HepG2 (cell line): ENCODE measurements around the gene SRSF11. TPM values are rescaled to one million over a fixed set of nuclear protein-coding genes. Genes with fewer than 3 reads are reported as not detected.

Experiments used
- ATAD3A ChIP-seq: sonication (generic); formaldehyde crosslinking; IDR thresholded peaks from 2 replicates; pipeline ENCODE4 v1.4.0; 2020; ENCODE audit warnings: missing genetic modification reagents
- FOXP1 ChIP-seq, 2 experiments: fragments of 450-650 bp in 1 of 2; IDR thresholded peaks; 2 replicates each; pipeline ENCODE4 v1.6.1; 2017 to 2018; ENCODE audit warnings: antibody characterized with exemption in 1 of 2
- HNRNPK ChIP-seq: fragments of 200-400 bp; formaldehyde crosslinking; IDR thresholded peaks from 2 replicates; pipeline ENCODE4 v1.6.1; 2018; ENCODE audit warnings: low read length, low read depth, moderate library complexity, mild to moderate bottlenecking; ENCODE audit not compliant: poor library complexity, severe bottlenecking
- HOXA7 ChIP-seq: sonication (generic); formaldehyde crosslinking; IDR thresholded peaks from 2 replicates; pipeline ENCODE4 v1.8.1; 2022; ENCODE audit warnings: mild to moderate bottlenecking, missing genetic modification reagents, moderate library complexity
- KAT2B ChIP-seq: fragments of 150-350 bp; IDR thresholded peaks from 2 replicates; pipeline ENCODE4 v1.6.1; 2014; ENCODE audit warnings: low read depth, low read length, borderline replicate concordance
- MAZ ChIP-seq, 2 experiments: sonication (generic) in 1 of 2; formaldehyde crosslinking in 1 of 2; IDR thresholded peaks; 2 replicates each; pipeline versions ENCODE4 v1.5.0 to v1.6.1; 2012 to 2020; ENCODE audit warnings: low read depth in 2 of 2, mild to moderate bottlenecking in 2 of 2, borderline replicate concordance in 1 of 2, improper control_type of control experiment in 1 of 2, low read length in 1 of 2, missing genetic modification reagents in 1 of 2, moderate library complexity in 1 of 2
- PLRG1 ChIP-seq: fragments of 450-650 bp; conservative IDR thresholded peaks from 2 replicates; pipeline ENCODE4 v1.6.1; 2016
- POLR2A ChIP-seq, 2 experiments: IDR thresholded peaks; 2 replicates each; pipeline ENCODE4 v1.6.1; 2011; ENCODE audit warnings: low read depth in 2 of 2, low read length in 2 of 2, mild to moderate bottlenecking in 1 of 2, moderate library complexity in 1 of 2; ENCODE audit not compliant: insufficient read depth in 1 of 2
- SP5 ChIP-seq: IDR thresholded peaks from 2 replicates; pipeline ENCODE4 v1.6.1; 2016; ENCODE audit warnings: low read depth, borderline replicate concordance
- THAP11 ChIP-seq: IDR thresholded peaks from 2 replicates; pipeline ENCODE4 v1.6.1; 2016; ENCODE audit warnings: missing biosample characterization, missing genetic modification reagents
- ZFY ChIP-seq: sonication (generic); formaldehyde crosslinking; IDR thresholded peaks from 2 replicates; pipeline ENCODE4 v1.4.0; 2020; ENCODE audit warnings: missing genetic modification reagents
- ZNF484 ChIP-seq: sonication (generic); formaldehyde crosslinking; IDR thresholded peaks from 2 replicates; pipeline ENCODE4 v1.5.1; 2020; ENCODE audit warnings: mild to moderate bottlenecking, low read depth, missing genetic modification reagents, borderline replicate concordance
- ZNF7 ChIP-seq: IDR thresholded peaks from 2 replicates; pipeline ENCODE4 v1.6.1; 2016; ENCODE audit warnings: missing biosample characterization, missing genetic modification reagents
- polyA plus RNA-seq, 8 experiments: library from polyadenylated mRNA; depleted of rRNA in 3 of 8; stranded (reverse) in 7 of 8; unstranded in 1 of 8; fragments of >200 nt; fragmentation: Illumina TruSeq in 4 of 8; extraction: Trizol in 4 of 8; gene quantifications; 2 replicates each; pipeline versions ENCODE4 v1.2.1 to v1.2.3, GENCODE V29; 2011 to 2016; ENCODE audit warnings: low read depth in 4 of 8, missing spikeins in 1 of 8, mixed read lengths in 1 of 8; ENCODE audit not compliant: insufficient read depth in 1 of 8
- total RNA-seq, 5 experiments: library from RNA; depleted of rRNA; stranded (reverse); fragments of >200 nt; fragmentation: Illumina TruSeq; extraction: Trizol; gene quantifications; 2 replicates each; pipeline ENCODE4 v1.2.3, GENCODE V29; 2016; ENCODE audit warnings: low read depth in 1 of 5
- TF ChIP-seq, protein P1 (sequence below): sonication (generic); formaldehyde crosslinking; IDR thresholded peaks from 2 replicates; pipeline ENCODE4 v1.5.0; 2020; ENCODE audit warnings: mild to moderate bottlenecking, missing genetic modification reagents
- TF ChIP-seq, protein P2 (sequence below): sonication (generic); formaldehyde crosslinking; IDR thresholded peaks from 2 replicates; pipeline ENCODE4 v1.5.0; 2020; ENCODE audit warnings: mild to moderate bottlenecking, missing genetic modification reagents, moderate library complexity
- TF ChIP-seq, protein P3 (sequence below): sonication (generic); formaldehyde crosslinking; IDR thresholded peaks from 2 replicates; pipeline ENCODE4 v1.4.0; 2020; ENCODE audit warnings: missing genetic modification reagents
- TF ChIP-seq, protein P4 (sequence below): IDR thresholded peaks from 2 replicates; pipeline ENCODE4 v1.6.1; 2016; ENCODE audit warnings: control low read depth
- TF ChIP-seq, protein P5 (sequence below): sonication (generic); formaldehyde crosslinking; IDR thresholded peaks from 2 replicates; pipeline ENCODE4 v1.4.0; 2020; ENCODE audit warnings: mild to moderate bottlenecking, missing genetic modification reagents
- TF ChIP-seq, protein P6 (sequence below): sonication (generic); formaldehyde crosslinking; conservative IDR thresholded peaks from 2 replicates; pipeline ENCODE4 v1.8.1; 2023; ENCODE audit warnings: missing genetic modification reagents

SRSF11 gene
- total and polyA plus RNA-seq, 2 of the 13 experiments (the other 11 are each of a cell fraction or from before 2014, with no cell fraction given): 118 to 381 TPM

DNA sequence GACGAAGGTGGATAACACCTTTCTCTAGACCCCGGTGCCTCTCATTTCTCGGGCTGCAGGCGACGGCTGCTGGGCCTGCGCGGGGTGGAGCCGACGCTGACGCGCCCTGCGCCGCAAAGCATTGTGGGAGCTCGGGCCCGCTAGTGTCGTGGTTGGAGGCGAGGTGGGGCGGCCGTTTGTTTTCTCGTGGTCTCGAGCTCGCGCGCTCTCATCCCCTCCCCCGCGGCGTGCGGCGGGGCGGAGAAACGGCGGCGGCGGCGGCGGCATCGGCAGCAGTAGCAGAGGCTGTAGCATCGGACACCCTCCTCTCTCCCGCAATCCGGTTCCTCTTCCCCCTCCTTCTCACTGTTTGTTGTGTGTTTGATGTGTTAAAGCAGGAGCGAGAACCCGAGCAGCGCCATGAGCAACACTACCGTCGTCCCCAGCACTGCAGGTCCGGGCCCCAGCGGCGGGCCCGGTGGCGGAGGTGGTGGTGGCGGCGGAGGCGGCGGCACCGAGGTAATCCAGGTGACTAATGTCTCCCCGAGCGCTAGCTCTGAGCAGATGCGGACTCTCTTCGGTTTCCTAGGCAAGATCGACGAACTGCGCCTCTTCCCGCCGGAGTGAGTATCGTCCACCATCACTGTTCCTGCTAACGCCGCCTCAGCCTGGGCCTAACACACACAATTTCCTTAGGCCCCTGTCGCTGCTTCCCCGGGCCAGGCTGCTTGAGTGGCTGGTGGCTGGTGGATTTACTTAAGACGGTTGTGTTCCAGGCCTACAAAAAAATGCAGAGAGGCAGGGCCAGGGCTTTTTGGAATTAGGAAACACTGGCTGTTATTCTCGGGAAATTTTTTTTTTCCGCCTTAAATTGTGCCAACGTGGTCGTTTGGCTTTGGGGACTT is at the start of gene SRSF11 (continued):
- peak; percentile 62; the same call in 1 of the 2 replicates for TF ChIP-seq MAZ (IDR thresholded peaks at IDR 0.05; ENCODE audit: borderline replicate concordance, low read depth, low read length)
- TF ChIP-seq MAZ (CRISPR knock-in tag; IDR thresholded peaks at IDR 0.05; ENCODE audit: low read depth): peak; percentile 76; the same call in 1 of the 2 replicates
- no peak for TF ChIP-seq KAT2B
- peak; percentile 78 for TF ChIP-seq SP5 (CRISPR knock-in tag)
- TF ChIP-seq, protein P1, sequence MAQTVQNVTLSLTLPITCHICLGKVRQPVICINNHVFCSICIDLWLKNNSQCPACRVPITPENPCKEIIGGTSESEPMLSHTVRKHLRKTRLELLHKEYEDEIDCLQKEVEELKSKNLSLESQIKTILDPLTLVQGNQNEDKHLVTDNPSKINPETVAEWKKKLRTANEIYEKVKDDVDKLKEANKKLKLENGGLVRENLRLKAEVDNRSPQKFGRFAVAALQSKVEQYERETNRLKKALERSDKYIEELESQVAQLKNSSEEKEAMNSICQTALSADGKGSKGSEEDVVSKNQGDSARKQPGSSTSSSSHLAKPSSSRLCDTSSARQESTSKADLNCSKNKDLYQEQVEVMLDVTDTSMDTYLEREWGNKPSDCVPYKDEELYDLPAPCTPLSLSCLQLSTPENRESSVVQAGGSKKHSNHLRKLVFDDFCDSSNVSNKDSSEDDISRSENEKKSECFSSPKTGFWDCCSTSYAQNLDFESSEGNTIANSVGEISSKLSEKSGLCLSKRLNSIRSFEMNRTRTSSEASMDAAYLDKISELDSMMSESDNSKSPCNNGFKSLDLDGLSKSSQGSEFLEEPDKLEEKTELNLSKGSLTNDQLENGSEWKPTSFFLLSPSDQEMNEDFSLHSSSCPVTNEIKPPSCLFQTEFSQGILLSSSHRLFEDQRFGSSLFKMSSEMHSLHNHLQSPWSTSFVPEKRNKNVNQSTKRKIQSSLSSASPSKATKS (CRISPR knock-in tag): peak; percentile 62; the same call in 1 of the 2 replicates
- TF ChIP-seq FOXP1 (IDR thresholded peaks at IDR 0.05): no peak
- TF ChIP-seq FOXP1 (CRISPR knock-in tag; IDR thresholded peaks at IDR 0.05): no peak; the same call in 1 of the 2 replicates
- TF ChIP-seq, protein P2, sequence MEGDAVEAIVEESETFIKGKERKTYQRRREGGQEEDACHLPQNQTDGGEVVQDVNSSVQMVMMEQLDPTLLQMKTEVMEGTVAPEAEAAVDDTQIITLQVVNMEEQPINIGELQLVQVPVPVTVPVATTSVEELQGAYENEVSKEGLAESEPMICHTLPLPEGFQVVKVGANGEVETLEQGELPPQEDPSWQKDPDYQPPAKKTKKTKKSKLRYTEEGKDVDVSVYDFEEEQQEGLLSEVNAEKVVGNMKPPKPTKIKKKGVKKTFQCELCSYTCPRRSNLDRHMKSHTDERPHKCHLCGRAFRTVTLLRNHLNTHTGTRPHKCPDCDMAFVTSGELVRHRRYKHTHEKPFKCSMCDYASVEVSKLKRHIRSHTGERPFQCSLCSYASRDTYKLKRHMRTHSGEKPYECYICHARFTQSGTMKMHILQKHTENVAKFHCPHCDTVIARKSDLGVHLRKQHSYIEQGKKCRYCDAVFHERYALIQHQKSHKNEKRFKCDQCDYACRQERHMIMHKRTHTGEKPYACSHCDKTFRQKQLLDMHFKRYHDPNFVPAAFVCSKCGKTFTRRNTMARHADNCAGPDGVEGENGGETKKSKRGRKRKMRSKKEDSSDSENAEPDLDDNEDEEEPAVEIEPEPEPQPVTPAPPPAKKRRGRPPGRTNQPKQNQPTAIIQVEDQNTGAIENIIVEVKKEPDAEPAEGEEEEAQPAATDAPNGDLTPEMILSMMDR: no peak
- TF ChIP-seq, protein P3, sequence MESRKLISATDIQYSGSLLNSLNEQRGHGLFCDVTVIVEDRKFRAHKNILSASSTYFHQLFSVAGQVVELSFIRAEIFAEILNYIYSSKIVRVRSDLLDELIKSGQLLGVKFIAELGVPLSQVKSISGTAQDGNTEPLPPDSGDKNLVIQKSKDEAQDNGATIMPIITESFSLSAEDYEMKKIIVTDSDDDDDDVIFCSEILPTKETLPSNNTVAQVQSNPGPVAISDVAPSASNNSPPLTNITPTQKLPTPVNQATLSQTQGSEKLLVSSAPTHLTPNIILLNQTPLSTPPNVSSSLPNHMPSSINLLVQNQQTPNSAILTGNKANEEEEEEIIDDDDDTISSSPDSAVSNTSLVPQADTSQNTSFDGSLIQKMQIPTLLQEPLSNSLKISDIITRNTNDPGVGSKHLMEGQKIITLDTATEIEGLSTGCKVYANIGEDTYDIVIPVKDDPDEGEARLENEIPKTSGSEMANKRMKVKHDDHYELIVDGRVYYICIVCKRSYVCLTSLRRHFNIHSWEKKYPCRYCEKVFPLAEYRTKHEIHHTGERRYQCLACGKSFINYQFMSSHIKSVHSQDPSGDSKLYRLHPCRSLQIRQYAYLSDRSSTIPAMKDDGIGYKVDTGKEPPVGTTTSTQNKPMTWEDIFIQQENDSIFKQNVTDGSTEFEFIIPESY (CRISPR knock-in tag): no peak
- TF ChIP-seq, protein P4, sequence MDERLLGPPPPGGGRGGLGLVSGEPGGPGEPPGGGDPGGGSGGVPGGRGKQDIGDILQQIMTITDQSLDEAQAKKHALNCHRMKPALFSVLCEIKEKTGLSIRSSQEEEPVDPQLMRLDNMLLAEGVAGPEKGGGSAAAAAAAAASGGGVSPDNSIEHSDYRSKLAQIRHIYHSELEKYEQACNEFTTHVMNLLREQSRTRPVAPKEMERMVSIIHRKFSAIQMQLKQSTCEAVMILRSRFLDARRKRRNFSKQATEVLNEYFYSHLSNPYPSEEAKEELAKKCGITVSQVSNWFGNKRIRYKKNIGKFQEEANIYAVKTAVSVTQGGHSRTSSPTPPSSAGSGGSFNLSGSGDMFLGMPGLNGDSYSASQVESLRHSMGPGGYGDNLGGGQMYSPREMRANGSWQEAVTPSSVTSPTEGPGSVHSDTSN: no peak
- TF ChIP-seq HNRNPK: peak; percentile 79
- no peak for TF ChIP-seq ATAD3A (CRISPR knock-in tag)
- TF ChIP-seq THAP11 (CRISPR knock-in tag): peak; percentile 76
- no peak for TF ChIP-seq PLRG1
- TF ChIP-seq, protein P5, sequence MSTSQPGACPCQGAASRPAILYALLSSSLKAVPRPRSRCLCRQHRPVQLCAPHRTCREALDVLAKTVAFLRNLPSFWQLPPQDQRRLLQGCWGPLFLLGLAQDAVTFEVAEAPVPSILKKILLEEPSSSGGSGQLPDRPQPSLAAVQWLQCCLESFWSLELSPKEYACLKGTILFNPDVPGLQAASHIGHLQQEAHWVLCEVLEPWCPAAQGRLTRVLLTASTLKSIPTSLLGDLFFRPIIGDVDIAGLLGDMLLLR (CRISPR knock-in tag): 0 out of 2 replicates have a peak, but pooled peaks have one; percentile 41
- TF ChIP-seq ZFY (CRISPR knock-in tag): peak; percentile 96
- TF ChIP-seq, protein P6, sequence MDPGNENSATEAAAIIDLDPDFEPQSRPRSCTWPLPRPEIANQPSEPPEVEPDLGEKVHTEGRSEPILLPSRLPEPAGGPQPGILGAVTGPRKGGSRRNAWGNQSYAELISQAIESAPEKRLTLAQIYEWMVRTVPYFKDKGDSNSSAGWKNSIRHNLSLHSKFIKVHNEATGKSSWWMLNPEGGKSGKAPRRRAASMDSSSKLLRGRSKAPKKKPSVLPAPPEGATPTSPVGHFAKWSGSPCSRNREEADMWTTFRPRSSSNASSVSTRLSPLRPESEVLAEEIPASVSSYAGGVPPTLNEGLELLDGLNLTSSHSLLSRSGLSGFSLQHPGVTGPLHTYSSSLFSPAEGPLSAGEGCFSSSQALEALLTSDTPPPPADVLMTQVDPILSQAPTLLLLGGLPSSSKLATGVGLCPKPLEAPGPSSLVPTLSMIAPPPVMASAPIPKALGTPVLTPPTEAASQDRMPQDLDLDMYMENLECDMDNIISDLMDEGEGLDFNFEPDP (CRISPR knock-in tag): 0 out of 2 replicates have a peak, but pooled peaks have one; percentile 65
- TF ChIP-seq HOXA7 (CRISPR knock-in tag): no peak
- TF ChIP-seq ZNF484 (CRISPR knock-in tag): no peak
- no peak for TF ChIP-seq ZNF7 (CRISPR knock-in tag)
- peak; percentile 69 to 81 for TF ChIP-seq POLR2A (IDR thresholded peaks at IDR 0.05; ENCODE audit: insufficient read depth in 1 of 2, low read depth in 2 of 2, low read length in 2 of 2)
